ENCODE data around the gene FOXJ3. TPM values are rescaled to one million over a fixed set of nuclear protein-coding genes. Genes with fewer than 3 reads are reported as not detected.

FOXJ3 gene
- total RNA-seq, 1 donor = 34.5 TPM

- no peak for TF ChIP-seq CTCF (IDR thresholded peaks at IDR 0.05; ENCODE audit: insufficient read depth, low read depth, low read length)
- DNase-seq (ENCODE audit: low read depth) = no peak
- H3K4me3 ChIP-seq (ENCODE audit: low read depth, low read length) = no peak overlapping the region
These were observed 207.3 kb downstream of the FOXJ3 start for GRCh38 chr1:42127767-42128166.

Other genes with a start within 250 kb of the FOXJ3 start
- gene GUCA2B, start 181.8 kb downstream of the FOXJ3 start, total RNA-seq = not detected in 2 replicates
- gene GUCA2A, start 170.5 kb downstream of the FOXJ3 start, total RNA-seq = not detected in 2 replicates
- under 0.01 TPM in 1 of 2 replicates, not detected in the other for gene RIMKLA, start 45.6 kb upstream of the FOXJ3 start, total RNA-seq
- gene ZMYND12, start 120.8 kb upstream of the FOXJ3 start, total RNA-seq = 0.32 and 0.86 TPM in 2 replicates
- 66.5 and 78.3 TPM in 2 replicates for gene PPCS, start 121.3 kb upstream of the FOXJ3 start, total RNA-seq
- gene CCDC30, start 128.1 kb upstream of the FOXJ3 start, total RNA-seq = 0.86 and 0.97 TPM in 2 replicates

All from fibroblast of villous mesenchyme (primary cell).